Activated CD4-positive, alpha-beta memory T cell treated with anti-CD3 and anti-CD28 coated beads, Interleukin-2, amount 10 ng/mL, durations not matched to agents 7 days and 5 days (primary cell): Measurements from ENCODE around the gene DNAAF5. TPM values are rescaled to one million over a fixed set of nuclear protein-coding genes. Genes with fewer than 3 reads are reported as not detected.

Source experiments
- CTCF ChIA-PET: fragments of 350-600 bp; sonication (Branson Sonifier 250); formaldehyde crosslinking; loops from one replicate; lab custom pipeline; 2021; ENCODE audit warnings: antibody characterized with exemption, inconsistent platforms; lab: Charles Lee
- POLR2A ChIA-PET: fragments of 350-600 bp; sonication (Branson Sonifier 250); formaldehyde crosslinking; loops from one replicate; lab custom pipeline; 2021; ENCODE audit warnings: antibody characterized with exemption; lab: Charles Lee
- DNase-seq: peaks from one replicate; pipeline ENCODE4 v3.0.0-alpha.2; 2020
- H3K27ac Mint-ChIP-seq: one replicate; pipeline ENCODE4 v1.8.0; 2021; ENCODE audit warnings: mild to moderate bottlenecking, mixed read lengths
- H3K27me3 Mint-ChIP-seq: one replicate; pipeline ENCODE4 v1.8.0; 2021; ENCODE audit warnings: mixed read lengths
- H3K36me3 Mint-ChIP-seq: one replicate; pipeline ENCODE4 v1.8.0; 2021; ENCODE audit warnings: low read depth, mixed read lengths
- H3K4me1 Mint-ChIP-seq: one replicate; pipeline ENCODE4 v1.8.0; 2021; ENCODE audit warnings: mixed read lengths
- H3K4me3 Mint-ChIP-seq: one replicate; pipeline ENCODE4 v1.8.0; 2021; ENCODE audit warnings: mild to moderate bottlenecking, mixed read lengths
- H3K9me3 Mint-ChIP-seq: one replicate; pipeline ENCODE4 v1.8.0; 2021; ENCODE audit warnings: mixed read lengths
- total RNA-seq, 2 experiments: library from RNA; stranded (reverse); gene quantifications; one replicate each; pipeline ENCODE4 v1.2.3, GENCODE V29; 2021

Gene DNAAF5
- total RNA-seq, 2 experiments from 2014 or later: 16.8 to 19.7 TPM

GRCh38 chr7:728602-729001, 2.1 kb downstream of the DNAAF5 start:
- H3K27me3 Mint-ChIP-seq: no peaks in the 10 kb centered on the region
- CTCF ChIA-PET: no interaction called here
- peak overlapping the region; percentile 83 for H3K4me3 Mint-ChIP-seq
- H3K36me3 Mint-ChIP-seq: peaks cover 44% of the 10 kb centered on the region
- no peak for DNase-seq
- POLR2A ChIA-PET: interaction anchor here (0.9 to 1.3 kb wide), 3 partner anchors 104 to 145 kb away, joined by 3 read pairs; partner anchors contain the start of gene SUN1
- H3K4me1 Mint-ChIP-seq: peaks cover 27% of the 10 kb centered on the region
- H3K27ac Mint-ChIP-seq: no peak overlapping the region
- H3K9me3 Mint-ChIP-seq: peaks cover 5% of the 10 kb centered on the region

- Mint-ChIP-seq H3K4me3 (peak overlapping the region; percentile 24), H3K4me1 (peaks cover 27% of the 10 kb centered on the region), H3K9me3 (no peaks in the 10 kb centered on the region), H3K27ac (no peak overlapping the region), H3K36me3 (peaks cover 37% of the 10 kb centered on the region), H3K27me3 (no peaks in the 10 kb centered on the region)
- POLR2A ChIA-PET: interaction anchor here (0.9 to 1.3 kb wide), 2 partner anchors 112 to 146 kb away, joined by 3 read pairs; no protein-coding TSS in a partner anchor
- DNase-seq: no peak
- CTCF ChIA-PET: interaction anchor here (0.6 kb wide), 1 partner anchor 178 kb away, joined by 3 read pairs; no protein-coding TSS in a partner anchor
Observed at GRCh38 chr7:729140-730000, 2.9 kb downstream of the DNAAF5 start.

GRCh38 chr7:730501-731439, 4.3 kb downstream of the DNAAF5 start:
- peaks cover 24% of the 10 kb centered on the region for H3K36me3 Mint-ChIP-seq
- H3K9me3 Mint-ChIP-seq: no peaks in the 10 kb centered on the region
- no peaks in the 10 kb centered on the region for H3K27me3 Mint-ChIP-seq
- ChIA-PET POLR2A (no interaction called here), CTCF (interaction anchor here (1.1 to 2.3 kb wide), 2 partner anchors 262 to 398 kb away, joined by 3 to 11 read pairs; no protein-coding TSS in a partner anchor)
- no peak overlapping the region for H3K27ac Mint-ChIP-seq
- H3K4me3 Mint-ChIP-seq: no peak overlapping the region
- DNase-seq: no peak
- peaks cover 19% of the 10 kb centered on the region for H3K4me1 Mint-ChIP-seq

- Mint-ChIP-seq H3K27me3 (no peaks in the 10 kb centered on the region), H3K4me3 (no peak overlapping the region), H3K27ac (no peak overlapping the region), H3K36me3 (peaks cover 24% of the 10 kb centered on the region), H3K4me1 (peaks cover 14% of the 10 kb centered on the region), H3K9me3 (no peaks in the 10 kb centered on the region)
- ChIA-PET POLR2A (no interaction called here), CTCF (interaction anchor here (1.1 to 2.3 kb wide), 2 partner anchors 261 to 399 kb away, joined by 3 to 11 read pairs; no protein-coding TSS in a partner anchor)
- no peak for DNase-seq
Observed at GRCh38 chr7:731440-732085, 5.1 kb downstream of the DNAAF5 start.

- Mint-ChIP-seq H3K4me3 (no peak overlapping the region), H3K27ac (no peak overlapping the region), H3K27me3 (no peaks in the 10 kb centered on the region), H3K4me1 (peaks cover 14% of the 10 kb centered on the region), H3K36me3 (peaks cover 24% of the 10 kb centered on the region), H3K9me3 (no peaks in the 10 kb centered on the region)
- DNase-seq: no peak
- POLR2A ChIA-PET: no interaction called here
- CTCF ChIA-PET: interaction anchor here (2.3 kb wide), 1 partner anchor 399 kb away, joined by 11 read pairs; no protein-coding TSS in a partner anchor
Observed at GRCh38 chr7:732094-732541, 5.6 kb downstream of the DNAAF5 start.

GRCh38 chr7:732556-732955, 6.1 kb downstream of the DNAAF5 start:
- ChIA-PET CTCF (interaction anchor here (2.3 kb wide), 1 partner anchor 400 kb away, joined by 11 read pairs; no protein-coding TSS in a partner anchor), POLR2A (no interaction called here)
- no peaks in the 10 kb centered on the region for H3K27me3 Mint-ChIP-seq
- peaks cover 27% of the 10 kb centered on the region for H3K36me3 Mint-ChIP-seq
- peaks cover 16% of the 10 kb centered on the region for H3K4me1 Mint-ChIP-seq
- no peak overlapping the region for H3K4me3 Mint-ChIP-seq
- no peak for DNase-seq
- H3K9me3 Mint-ChIP-seq: no peaks in the 10 kb centered on the region
- no peak overlapping the region for H3K27ac Mint-ChIP-seq

- no peak for DNase-seq
- H3K4me3 Mint-ChIP-seq: no peak overlapping the region
- ChIA-PET CTCF (no interaction called here), POLR2A (no interaction called here)
- H3K36me3 Mint-ChIP-seq: peaks cover 36% of the 10 kb centered on the region
- peaks cover 10% of the 10 kb centered on the region for H3K4me1 Mint-ChIP-seq
- no peaks in the 10 kb centered on the region for H3K9me3 Mint-ChIP-seq
- no peaks in the 10 kb centered on the region for H3K27me3 Mint-ChIP-seq
- H3K27ac Mint-ChIP-seq: no peak overlapping the region
Observed at GRCh38 chr7:734214-734613, 7.7 kb downstream of the DNAAF5 start.

GRCh38 chr7:734808-735207, 8.3 kb downstream of the DNAAF5 start:
- Mint-ChIP-seq H3K4me1 (peaks cover 8% of the 10 kb centered on the region), H3K36me3 (peaks cover 36% of the 10 kb centered on the region), H3K9me3 (no peaks in the 10 kb centered on the region), H3K4me3 (no peak overlapping the region), H3K27ac (no peak overlapping the region), H3K27me3 (no peaks in the 10 kb centered on the region)
- ChIA-PET POLR2A (no interaction called here), CTCF (no interaction called here)
- no peak for DNase-seq

- DNase-seq: no peak
- ChIA-PET CTCF (no interaction called here), POLR2A (no interaction called here)
- H3K4me1 Mint-ChIP-seq: peaks cover 7% of the 10 kb centered on the region
- H3K9me3 Mint-ChIP-seq: no peaks in the 10 kb centered on the region
- H3K4me3 Mint-ChIP-seq: no peak overlapping the region
- H3K27ac Mint-ChIP-seq: no peak overlapping the region
- H3K27me3 Mint-ChIP-seq: no peaks in the 10 kb centered on the region
- peaks cover 28% of the 10 kb centered on the region for H3K36me3 Mint-ChIP-seq
Observed at GRCh38 chr7:738241-738640, 11.7 kb downstream of the DNAAF5 start.

GRCh38 chr7:738723-739454, 12.4 kb downstream of the DNAAF5 start:
- Mint-ChIP-seq H3K4me1 (peaks cover 7% of the 10 kb centered on the region), H3K27ac (no peak overlapping the region), H3K9me3 (no peaks in the 10 kb centered on the region), H3K4me3 (no peak overlapping the region), H3K36me3 (peaks cover 28% of the 10 kb centered on the region), H3K27me3 (no peaks in the 10 kb centered on the region)
- CTCF ChIA-PET: no interaction called here
- POLR2A ChIA-PET: no interaction called here
- DNase-seq: no peak

- H3K36me3 Mint-ChIP-seq: peaks cover 33% of the 10 kb centered on the region
- ChIA-PET POLR2A (no interaction called here), CTCF (no interaction called here)
- H3K4me3 Mint-ChIP-seq: no peak overlapping the region
- H3K9me3 Mint-ChIP-seq: no peaks in the 10 kb centered on the region
- no peaks in the 10 kb centered on the region for H3K27me3 Mint-ChIP-seq
- no peak overlapping the region for H3K27ac Mint-ChIP-seq
- no peak for DNase-seq
- H3K4me1 Mint-ChIP-seq: peaks cover 7% of the 10 kb centered on the region
Observed at GRCh38 chr7:739455-739982, 13.0 kb downstream of the DNAAF5 start.
